GM12892 (cell line): ENCODE results near the gene CNTN5.

Source experiments
- POLR2A ChIP-seq: IDR thresholded peaks from 2 replicates; pipeline ENCODE4 v1.6.1; 2011; ENCODE audit warnings: low read depth, low read length, control low read depth
- POLR2AphosphoS5 ChIP-seq: IDR thresholded peaks from 2 replicates; pipeline ENCODE4 v1.6.1; 2011; ENCODE audit warnings: low read depth, low read length, control low read depth

DNA sequence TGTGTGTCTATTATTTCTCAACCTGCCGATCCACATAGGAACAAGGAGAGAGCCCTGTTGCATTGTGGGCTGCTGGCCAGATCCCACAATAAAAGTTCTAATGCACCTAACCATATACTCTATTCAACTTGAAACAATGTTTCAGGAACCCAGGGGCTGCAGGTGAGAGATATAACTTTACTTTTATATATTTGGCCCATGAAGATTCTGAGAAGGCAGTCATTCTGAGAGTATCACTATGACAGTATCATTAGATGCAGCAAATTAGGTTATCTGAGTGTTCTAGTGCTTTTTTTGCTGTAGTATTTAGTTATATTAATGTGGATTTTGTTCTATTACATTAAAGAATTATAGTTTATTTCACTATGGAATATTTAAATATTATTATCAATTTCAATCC is 1011.2 kb downstream of the CNTN5 start:
- TF ChIP-seq POLR2AphosphoS5: no peak
- TF ChIP-seq POLR2A: no peak
